ENCODE data around the gene LNX2.

Gene LNX2

DNA sequence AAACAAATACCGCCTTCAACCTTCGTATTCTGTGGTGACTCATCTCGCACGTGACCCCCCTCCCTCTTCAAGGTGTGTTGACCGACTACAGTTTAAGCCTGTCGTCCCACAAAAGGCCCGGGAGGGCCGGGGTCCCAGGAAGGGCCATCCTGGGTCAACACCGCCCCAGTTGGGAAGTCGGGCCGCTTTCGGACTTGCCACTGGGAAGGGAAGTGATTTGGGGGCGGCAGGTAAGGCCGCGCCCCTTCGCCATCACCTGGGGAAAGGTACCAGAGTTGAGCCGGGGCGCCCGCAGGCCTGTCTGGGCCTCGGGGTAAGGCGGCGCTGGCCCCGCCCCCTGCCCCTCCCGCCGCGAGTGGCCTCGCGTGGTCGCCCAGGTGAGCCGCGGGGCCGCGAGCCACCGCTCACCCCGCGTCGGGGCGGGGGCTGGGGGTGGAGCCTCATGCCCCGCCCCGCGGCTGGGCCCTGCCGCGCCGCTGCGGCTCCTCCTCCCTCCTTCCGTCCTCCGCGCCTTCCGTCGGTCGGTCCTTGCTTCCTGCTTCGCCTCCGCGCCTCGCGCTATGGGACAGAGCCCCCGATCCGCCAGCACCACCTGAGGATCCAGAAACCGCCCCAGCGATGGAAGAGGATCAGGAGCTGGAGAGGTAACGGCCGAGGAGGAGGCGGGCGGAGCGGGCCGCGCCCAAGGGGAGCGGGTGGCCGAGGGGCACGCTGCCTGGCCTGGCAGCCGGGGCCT, 1.2 kb upstream of the LNX2 start, which contains the start of gene POLR1D (continued):
- TF ChIP-seq ZNF529 (tag by site-specific recombination; IDR thresholded peaks at IDR 0.05; ENCODE audit: insufficient replicate concordance) (no peak), ZBTB17 (tag by site-specific recombination; IDR thresholded peaks at IDR 0.05) (peak; percentile 58), ZNF2 (tag by site-specific recombination; IDR thresholded peaks at IDR 0.05) (peak; percentile 42; the same call in 1 of the 2 replicates), ZNF341 (tag by site-specific recombination; IDR thresholded peaks at IDR 0.05; ENCODE audit: low read depth) (peak; percentile 65)

DNA sequence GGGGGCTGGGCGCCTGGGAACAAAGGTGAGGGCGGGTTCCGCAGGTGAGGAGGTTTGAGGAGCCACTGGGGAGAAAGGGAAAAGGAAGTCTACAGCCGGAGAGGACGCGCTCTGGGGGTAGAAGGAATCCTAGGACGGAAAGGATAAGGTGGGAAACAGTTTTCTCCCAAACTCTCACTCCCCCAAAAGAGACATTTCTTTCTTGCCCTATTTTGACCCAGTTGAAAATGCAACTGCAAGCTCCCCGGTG, 712 bp upstream of the LNX2 start:
- Histone ChIP-seq H3K4me1 (ENCODE audit: control insufficient read depth, insufficient read depth, low read length) (0 out of 2 replicates have a peak, but pooled peaks cover 4% of the 10 kb centered on the region), H3K27ac (ENCODE audit: extremely low read depth, low read depth, low read length) (peak overlapping the region; percentile 98), H3K36me3 (ENCODE audit: control insufficient read depth in 2 of 2, insufficient read depth in 1 of 2, low read length in 2 of 2) (peaks cover 5 to 28% of the 10 kb centered on the region in 2 experiments; a peak in 2 of 3 replicates), H3K9me3 (ENCODE audit: control insufficient read depth, insufficient read depth, low read depth, low read length) (no peaks in the 10 kb centered on the region), H3K4me3 (ENCODE audit: low read depth, low read length) (peak overlapping the region; percentile 70)
- ChIA-PET POLR2A (interaction anchor here (0.9 to 2.7 kb wide), 10 partner anchors 14 to 206 kb away, joined by 3 to 16 read pairs (median 5); partner anchors contain the start of gene MTIF3), CTCF (interaction anchor here (0.9 to 2.1 kb wide), 4 partner anchors 18 to 206 kb away, joined by 3 to 6 read pairs (median 4); no protein-coding TSS in a partner anchor)
- peak; percentile 96 for TF ChIP-seq PRDM1 (tag by site-specific recombination; IDR thresholded peaks at IDR 0.05)
- TF ChIP-seq ZNF335 (tag by site-specific recombination; conservative IDR thresholded peaks at IDR 0.05): peak; percentile 39; the same call in 1 of the 2 replicates
- no peak for TF ChIP-seq ZSCAN30 (tag by site-specific recombination; IDR thresholded peaks at IDR 0.05)
- TF ChIP-seq SP7 (tag by site-specific recombination; IDR thresholded peaks at IDR 0.05): no peak
- no peak for TF ChIP-seq ZBTB17 (tag by site-specific recombination; IDR thresholded peaks at IDR 0.05)
- TF ChIP-seq, protein P1, sequence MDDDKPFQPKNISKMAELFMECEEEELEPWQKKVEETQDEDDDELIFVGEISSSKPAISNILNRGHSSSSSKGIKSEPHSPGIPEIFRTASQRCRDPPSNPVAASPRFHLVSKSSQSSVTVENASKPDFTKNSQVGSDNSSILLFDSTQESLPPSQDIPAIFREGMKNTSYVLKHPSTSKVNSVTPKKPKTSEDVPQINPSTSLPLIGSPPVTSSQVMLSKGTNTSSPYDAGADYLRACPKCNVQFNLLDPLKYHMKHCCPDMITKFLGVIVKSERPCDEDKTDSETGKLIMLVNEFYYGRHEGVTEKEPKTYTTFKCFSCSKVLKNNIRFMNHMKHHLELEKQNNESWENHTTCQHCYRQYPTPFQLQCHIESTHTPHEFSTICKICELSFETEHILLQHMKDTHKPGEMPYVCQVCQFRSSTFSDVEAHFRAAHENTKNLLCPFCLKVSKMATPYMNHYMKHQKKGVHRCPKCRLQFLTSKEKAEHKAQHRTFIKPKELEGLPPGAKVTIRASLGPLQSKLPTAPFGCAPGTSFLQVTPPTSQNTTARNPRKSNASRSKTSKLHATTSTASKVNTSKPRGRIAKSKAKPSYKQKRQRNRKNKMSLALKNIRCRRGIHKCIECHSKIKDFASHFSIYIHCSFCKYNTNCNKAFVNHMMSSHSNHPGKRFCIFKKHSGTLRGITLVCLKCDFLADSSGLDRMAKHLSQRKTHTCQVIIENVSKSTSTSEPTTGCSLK (tag by site-specific recombination; IDR thresholded peaks at IDR 0.05): no peak
- no peak for TF ChIP-seq ZNF837 (tag by site-specific recombination; IDR thresholded peaks at IDR 0.05)
- TF ChIP-seq ZNF510 (tag by site-specific recombination; IDR thresholded peaks at IDR 0.05; ENCODE audit: insufficient replicate concordance): no peak
- TF ChIP-seq, protein P2, sequence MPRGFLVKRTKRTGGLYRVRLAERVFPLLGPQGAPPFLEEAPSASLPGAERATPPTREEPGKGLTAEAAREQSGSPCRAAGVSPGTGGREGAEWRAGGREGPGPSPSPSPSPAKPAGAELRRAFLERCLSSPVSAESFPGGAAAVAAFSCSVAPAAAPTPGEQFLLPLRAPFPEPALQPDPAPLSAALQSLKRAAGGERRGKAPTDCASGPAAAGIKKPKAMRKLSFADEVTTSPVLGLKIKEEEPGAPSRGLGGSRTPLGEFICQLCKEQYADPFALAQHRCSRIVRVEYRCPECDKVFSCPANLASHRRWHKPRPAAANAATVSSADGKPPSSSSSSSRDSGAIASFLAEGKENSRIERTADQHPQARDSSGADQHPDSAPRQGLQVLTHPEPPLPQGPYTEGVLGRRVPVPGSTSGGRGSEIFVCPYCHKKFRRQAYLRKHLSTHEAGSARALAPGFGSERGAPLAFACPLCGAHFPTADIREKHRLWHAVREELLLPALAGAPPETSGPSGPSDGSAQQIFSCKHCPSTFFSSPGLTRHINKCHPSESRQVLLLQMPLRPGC (tag by site-specific recombination; IDR thresholded peaks at IDR 0.05): no peak
- TF ChIP-seq, protein P3, sequence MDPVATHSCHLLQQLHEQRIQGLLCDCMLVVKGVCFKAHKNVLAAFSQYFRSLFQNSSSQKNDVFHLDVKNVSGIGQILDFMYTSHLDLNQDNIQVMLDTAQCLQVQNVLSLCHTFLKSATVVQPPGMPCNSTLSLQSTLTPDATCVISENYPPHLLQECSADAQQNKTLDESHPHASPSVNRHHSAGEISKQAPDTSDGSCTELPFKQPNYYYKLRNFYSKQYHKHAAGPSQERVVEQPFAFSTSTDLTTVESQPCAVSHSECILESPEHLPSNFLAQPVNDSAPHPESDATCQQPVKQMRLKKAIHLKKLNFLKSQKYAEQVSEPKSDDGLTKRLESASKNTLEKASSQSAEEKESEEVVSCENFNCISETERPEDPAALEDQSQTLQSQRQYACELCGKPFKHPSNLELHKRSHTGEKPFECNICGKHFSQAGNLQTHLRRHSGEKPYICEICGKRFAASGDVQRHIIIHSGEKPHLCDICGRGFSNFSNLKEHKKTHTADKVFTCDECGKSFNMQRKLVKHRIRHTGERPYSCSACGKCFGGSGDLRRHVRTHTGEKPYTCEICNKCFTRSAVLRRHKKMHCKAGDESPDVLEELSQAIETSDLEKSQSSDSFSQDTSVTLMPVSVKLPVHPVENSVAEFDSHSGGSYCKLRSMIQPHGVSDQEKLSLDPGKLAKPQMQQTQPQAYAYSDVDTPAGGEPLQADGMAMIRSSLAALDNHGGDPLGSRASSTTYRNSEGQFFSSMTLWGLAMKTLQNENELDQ (tag by site-specific recombination; IDR thresholded peaks at IDR 0.05; ENCODE audit: low read depth): no peak
- TF ChIP-seq ZNF221 (tag by site-specific recombination; IDR thresholded peaks at IDR 0.05; ENCODE audit: borderline replicate concordance): no peak
- 0 out of 2 replicates have a peak, but pooled peaks have one; percentile 43 for TF ChIP-seq ZNF501 (tag by site-specific recombination; IDR thresholded peaks at IDR 0.05)
- TF ChIP-seq ZNF629 (tag by site-specific recombination; IDR thresholded peaks at IDR 0.05): 0 out of 2 replicates have a peak, but pooled peaks have one; percentile 15
- no peak for TF ChIP-seq ZNF19 (tag by site-specific recombination; IDR thresholded peaks at IDR 0.05; ENCODE audit: low read depth)
- TF ChIP-seq WT1 (tag by site-specific recombination; IDR thresholded peaks at IDR 0.05): 0 out of 2 replicates have a peak, but pooled peaks have one; percentile 53
- TF ChIP-seq, protein P4, sequence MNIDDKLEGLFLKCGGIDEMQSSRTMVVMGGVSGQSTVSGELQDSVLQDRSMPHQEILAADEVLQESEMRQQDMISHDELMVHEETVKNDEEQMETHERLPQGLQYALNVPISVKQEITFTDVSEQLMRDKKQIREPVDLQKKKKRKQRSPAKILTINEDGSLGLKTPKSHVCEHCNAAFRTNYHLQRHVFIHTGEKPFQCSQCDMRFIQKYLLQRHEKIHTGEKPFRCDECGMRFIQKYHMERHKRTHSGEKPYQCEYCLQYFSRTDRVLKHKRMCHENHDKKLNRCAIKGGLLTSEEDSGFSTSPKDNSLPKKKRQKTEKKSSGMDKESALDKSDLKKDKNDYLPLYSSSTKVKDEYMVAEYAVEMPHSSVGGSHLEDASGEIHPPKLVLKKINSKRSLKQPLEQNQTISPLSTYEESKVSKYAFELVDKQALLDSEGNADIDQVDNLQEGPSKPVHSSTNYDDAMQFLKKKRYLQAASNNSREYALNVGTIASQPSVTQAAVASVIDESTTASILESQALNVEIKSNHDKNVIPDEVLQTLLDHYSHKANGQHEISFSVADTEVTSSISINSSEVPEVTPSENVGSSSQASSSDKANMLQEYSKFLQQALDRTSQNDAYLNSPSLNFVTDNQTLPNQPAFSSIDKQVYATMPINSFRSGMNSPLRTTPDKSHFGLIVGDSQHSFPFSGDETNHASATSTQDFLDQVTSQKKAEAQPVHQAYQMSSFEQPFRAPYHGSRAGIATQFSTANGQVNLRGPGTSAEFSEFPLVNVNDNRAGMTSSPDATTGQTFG (tag by site-specific recombination; IDR thresholded peaks at IDR 0.05; ENCODE audit: borderline replicate concordance): no peak
- TF ChIP-seq ZFP37 (tag by site-specific recombination; IDR thresholded peaks at IDR 0.05): 0 out of 2 replicates have a peak, but pooled peaks have one; percentile 17
- TF ChIP-seq ZNF394 (tag by site-specific recombination; IDR thresholded peaks at IDR 0.05; ENCODE audit: borderline replicate concordance): no peak
- no peak for TF ChIP-seq SALL2 (tag by site-specific recombination; IDR thresholded peaks at IDR 0.05; ENCODE audit: borderline replicate concordance)
- TF ChIP-seq ZNF140 (tag by site-specific recombination; IDR thresholded peaks at IDR 0.05): no peak
- TF ChIP-seq ZNF362 (tag by site-specific recombination; IDR thresholded peaks at IDR 0.05): no peak
- peak; percentile 5; the same call in 1 of the 2 replicates for TF ChIP-seq ZBTB20 (tag by site-specific recombination; IDR thresholded peaks at IDR 0.05)

All from HEK293 (cell line).